ENCODE data around the gene CDK5.

DNA sequence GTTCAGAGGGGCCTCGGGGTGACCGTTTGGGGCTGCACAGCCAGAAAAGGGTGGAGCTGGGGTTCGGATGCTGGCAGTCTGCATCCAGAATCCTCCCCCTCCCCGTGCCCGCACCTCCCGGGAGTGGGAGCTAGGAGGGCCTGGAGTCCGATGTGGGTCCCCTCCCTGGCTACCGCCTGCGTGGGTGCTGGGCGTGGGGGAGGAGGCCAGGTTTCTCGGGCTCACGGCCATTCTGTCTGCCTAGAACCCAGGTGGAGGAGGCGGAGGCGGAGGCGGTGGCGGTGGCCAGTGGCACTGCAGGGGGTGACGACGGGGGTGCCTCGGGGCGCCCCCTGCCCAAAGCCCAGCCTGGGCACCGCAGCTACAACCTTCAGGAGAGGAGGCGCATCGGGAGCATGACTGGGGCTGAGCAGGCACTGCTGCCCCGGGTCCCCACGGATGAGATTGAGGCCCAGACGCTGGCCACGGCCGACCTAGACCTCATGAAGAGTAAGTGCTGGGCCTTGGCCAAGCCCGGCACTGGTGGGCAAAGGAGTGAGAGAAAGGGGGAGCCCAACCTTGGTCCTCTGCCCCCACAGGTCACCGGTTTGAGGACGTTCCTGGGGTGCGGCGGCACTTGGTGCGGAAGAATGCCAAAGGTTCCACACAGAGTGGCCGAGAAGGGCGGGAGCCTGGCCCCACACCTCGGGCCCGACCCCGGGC lies 8.7 kb upstream of the CDK5 start:
- TF ChIP-seq, protein P1, sequence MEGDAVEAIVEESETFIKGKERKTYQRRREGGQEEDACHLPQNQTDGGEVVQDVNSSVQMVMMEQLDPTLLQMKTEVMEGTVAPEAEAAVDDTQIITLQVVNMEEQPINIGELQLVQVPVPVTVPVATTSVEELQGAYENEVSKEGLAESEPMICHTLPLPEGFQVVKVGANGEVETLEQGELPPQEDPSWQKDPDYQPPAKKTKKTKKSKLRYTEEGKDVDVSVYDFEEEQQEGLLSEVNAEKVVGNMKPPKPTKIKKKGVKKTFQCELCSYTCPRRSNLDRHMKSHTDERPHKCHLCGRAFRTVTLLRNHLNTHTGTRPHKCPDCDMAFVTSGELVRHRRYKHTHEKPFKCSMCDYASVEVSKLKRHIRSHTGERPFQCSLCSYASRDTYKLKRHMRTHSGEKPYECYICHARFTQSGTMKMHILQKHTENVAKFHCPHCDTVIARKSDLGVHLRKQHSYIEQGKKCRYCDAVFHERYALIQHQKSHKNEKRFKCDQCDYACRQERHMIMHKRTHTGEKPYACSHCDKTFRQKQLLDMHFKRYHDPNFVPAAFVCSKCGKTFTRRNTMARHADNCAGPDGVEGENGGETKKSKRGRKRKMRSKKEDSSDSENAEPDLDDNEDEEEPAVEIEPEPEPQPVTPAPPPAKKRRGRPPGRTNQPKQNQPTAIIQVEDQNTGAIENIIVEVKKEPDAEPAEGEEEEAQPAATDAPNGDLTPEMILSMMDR (IDR thresholded peaks at IDR 0.05 in 2 of 3, conservative IDR thresholded peaks at IDR 0.05 in 1 of 3; ENCODE audit: control insufficient read depth in 2 of 3, extremely low read depth in 1 of 3, insufficient read depth in 1 of 3, low read depth in 3 of 3, low read length in 3 of 3), result no peak
- TF ChIP-seq SMAD1 (IDR thresholded peaks at IDR 0.05; ENCODE audit: low read depth, partially characterized antibody) (no peak), ZZZ3 (IDR thresholded peaks at IDR 0.05; ENCODE audit: control insufficient read depth, insufficient read length, low read depth) (no peak), USF1 (IDR thresholded peaks at IDR 0.05; ENCODE audit: borderline replicate concordance, extremely low read length, insufficient read depth, low read depth, low read length) (no peak), EZH2 (IDR thresholded peaks at IDR 0.05; ENCODE audit: borderline replicate concordance, control insufficient read depth, low read depth, low read length) (no peak)
